ENCODE measurements around the gene CATSPER3.

The CATSPER3 gene

DNA sequence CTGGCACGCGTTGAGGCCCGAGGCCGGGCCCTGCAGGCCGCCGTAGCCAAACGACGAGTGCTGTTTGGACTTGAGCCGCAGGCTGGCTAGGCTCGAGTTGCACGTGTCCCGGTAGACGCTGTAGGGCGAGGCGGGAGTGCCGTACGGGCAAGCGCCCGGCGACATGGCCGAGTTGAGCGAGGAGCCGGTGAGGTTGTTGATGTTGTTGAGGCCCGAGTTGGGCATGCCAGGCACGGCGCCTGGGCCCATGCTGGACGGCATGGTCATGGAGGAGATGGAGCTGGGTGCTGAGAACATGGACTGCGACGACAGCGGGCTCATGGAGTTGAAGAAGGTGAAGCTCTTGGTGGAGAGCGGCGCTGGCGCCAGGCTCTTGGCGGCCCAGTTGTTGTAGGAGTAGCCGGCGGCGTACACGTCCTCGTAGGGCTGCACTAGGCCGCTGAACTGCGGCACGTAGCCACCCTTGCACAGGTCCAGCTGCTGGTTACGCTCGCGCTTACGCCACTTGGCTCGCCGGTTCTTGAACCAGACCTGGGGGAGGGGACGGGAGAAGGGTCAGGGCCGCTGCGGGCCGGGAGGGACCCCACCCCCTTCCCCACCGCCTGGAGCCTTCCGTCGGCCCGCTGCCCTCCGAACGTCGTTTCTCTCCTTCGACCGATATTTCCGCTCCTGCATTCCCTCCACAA, 61.2 kb downstream of the CATSPER3 start:
- no peaks in the 10 kb centered on the region for H3K9me3 Mint-ChIP-seq
- H3K27me3 Mint-ChIP-seq = peaks cover 75% of the 10 kb centered on the region
- H3K27ac Mint-ChIP-seq = peak overlapping the region; percentile 74
- peak overlapping the region; percentile 6 for H3K4me3 Mint-ChIP-seq
- H3K36me3 Mint-ChIP-seq (ENCODE audit: low read depth) = peaks cover 6% of the 10 kb centered on the region
- H3K4me1 Mint-ChIP-seq (ENCODE audit: low read depth) = peaks cover 32% of the 10 kb centered on the region

GRCh38 chr5:135029477-135030122, 61.9 kb downstream of the CATSPER3 start:
- Mint-ChIP-seq H3K4me1 (ENCODE audit: low read depth) (peaks cover 35% of the 10 kb centered on the region), H3K4me3 (peak overlapping the region; percentile 6), H3K36me3 (ENCODE audit: low read depth) (peaks cover 6% of the 10 kb centered on the region), H3K27ac (peak overlapping the region; percentile 74), H3K9me3 (no peaks in the 10 kb centered on the region), H3K27me3 (peaks cover 79% of the 10 kb centered on the region)

DNA sequence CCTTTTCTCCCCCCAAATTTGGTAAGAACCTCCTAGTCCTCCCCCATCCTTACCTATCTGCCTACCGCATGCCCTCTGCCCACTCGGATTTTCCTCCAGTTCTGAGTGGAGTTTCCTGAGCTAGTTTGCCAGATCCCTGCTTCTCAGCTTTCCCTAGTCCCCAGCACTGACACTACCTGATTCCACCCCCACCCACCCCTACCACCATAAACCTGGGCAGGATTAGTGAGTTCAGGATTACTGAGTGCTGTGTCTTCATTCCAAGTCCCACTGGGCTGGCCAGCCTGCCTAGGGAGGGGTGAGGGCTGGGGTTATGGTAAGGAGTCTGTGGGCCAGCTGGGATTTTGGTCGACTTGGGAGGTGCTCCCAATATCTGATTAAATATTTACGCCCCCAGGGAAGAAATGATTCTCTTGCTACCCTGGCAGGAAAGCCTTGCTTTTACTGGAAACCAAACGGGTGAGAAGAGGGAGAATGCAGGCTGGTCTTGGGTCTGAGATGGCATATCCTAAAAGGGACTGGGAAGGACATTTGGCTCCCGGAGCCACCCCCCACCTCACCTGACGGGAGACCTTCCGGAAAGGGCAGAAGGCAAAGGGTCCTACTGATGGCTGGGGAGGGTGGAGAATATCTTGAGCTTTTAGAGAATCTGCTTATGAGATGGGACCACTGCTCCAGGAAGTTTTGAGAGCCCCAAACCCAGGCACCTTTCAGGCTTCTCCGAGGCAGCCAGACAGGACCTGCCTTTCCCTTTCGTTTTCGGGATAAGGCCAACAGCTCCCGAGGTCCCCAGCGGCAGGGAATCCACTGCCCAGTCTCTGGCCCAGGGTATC, 62.6 kb downstream of the CATSPER3 start:
- H3K4me3 Mint-ChIP-seq = peak overlapping the region; percentile 53
- no peak overlapping the region for H3K27ac Mint-ChIP-seq
- peaks cover 35% of the 10 kb centered on the region for H3K4me1 Mint-ChIP-seq (ENCODE audit: low read depth)
- peaks cover 83% of the 10 kb centered on the region for H3K27me3 Mint-ChIP-seq
- H3K9me3 Mint-ChIP-seq = no peaks in the 10 kb centered on the region
- H3K36me3 Mint-ChIP-seq (ENCODE audit: low read depth) = peaks cover 6% of the 10 kb centered on the region

- H3K4me3 Mint-ChIP-seq = peak overlapping the region; percentile 53
- H3K4me1 Mint-ChIP-seq (ENCODE audit: low read depth) = peaks cover 35% of the 10 kb centered on the region
Measured at GRCh38 chr5:135030956-135031812, 63.5 kb downstream of the CATSPER3 start.

GRCh38 chr5:135031813-135032694, 64.3 kb downstream of the CATSPER3 start:
- H3K27ac Mint-ChIP-seq = no peak overlapping the region
- H3K27me3 Mint-ChIP-seq = peaks cover 82% of the 10 kb centered on the region
- peaks cover 35% of the 10 kb centered on the region for H3K4me1 Mint-ChIP-seq (ENCODE audit: low read depth)

More at GRCh38 chr5:135030956-135031812, 63.5 kb downstream of the CATSPER3 start:
- no peaks in the 10 kb centered on the region for H3K9me3 Mint-ChIP-seq
- no peak overlapping the region for H3K27ac Mint-ChIP-seq
- H3K27me3 Mint-ChIP-seq = peaks cover 81% of the 10 kb centered on the region
- H3K36me3 Mint-ChIP-seq (ENCODE audit: low read depth) = peaks cover 6% of the 10 kb centered on the region

DNA sequence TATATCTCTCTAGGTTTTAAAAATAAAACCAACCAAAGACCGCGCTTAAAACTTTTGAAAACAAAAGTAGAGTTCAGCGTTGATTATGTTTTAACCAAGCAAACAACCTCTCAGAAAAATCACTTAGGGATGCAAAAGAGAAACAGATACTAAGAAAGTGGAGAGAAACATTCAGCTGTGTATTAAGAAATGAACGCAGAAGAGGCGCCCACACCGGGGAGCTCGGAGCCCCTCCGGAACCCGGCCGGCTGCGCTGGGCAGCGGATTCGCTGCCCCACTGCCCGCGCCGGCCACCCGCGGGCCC, 64.9 kb downstream of the CATSPER3 start:
- peaks cover 35% of the 10 kb centered on the region for H3K4me1 Mint-ChIP-seq (ENCODE audit: low read depth)
- H3K27ac Mint-ChIP-seq = no peak overlapping the region
- peaks cover 6% of the 10 kb centered on the region for H3K36me3 Mint-ChIP-seq (ENCODE audit: low read depth)
- peak overlapping the region; percentile 75 for H3K4me3 Mint-ChIP-seq
- peaks cover 82% of the 10 kb centered on the region for H3K27me3 Mint-ChIP-seq
- H3K9me3 Mint-ChIP-seq = no peaks in the 10 kb centered on the region

More at GRCh38 chr5:135031813-135032694, 64.3 kb downstream of the CATSPER3 start:
- no peaks in the 10 kb centered on the region for H3K9me3 Mint-ChIP-seq
- H3K36me3 Mint-ChIP-seq (ENCODE audit: low read depth) = peaks cover 6% of the 10 kb centered on the region
- H3K4me3 Mint-ChIP-seq = peak overlapping the region; percentile 75

DNA sequence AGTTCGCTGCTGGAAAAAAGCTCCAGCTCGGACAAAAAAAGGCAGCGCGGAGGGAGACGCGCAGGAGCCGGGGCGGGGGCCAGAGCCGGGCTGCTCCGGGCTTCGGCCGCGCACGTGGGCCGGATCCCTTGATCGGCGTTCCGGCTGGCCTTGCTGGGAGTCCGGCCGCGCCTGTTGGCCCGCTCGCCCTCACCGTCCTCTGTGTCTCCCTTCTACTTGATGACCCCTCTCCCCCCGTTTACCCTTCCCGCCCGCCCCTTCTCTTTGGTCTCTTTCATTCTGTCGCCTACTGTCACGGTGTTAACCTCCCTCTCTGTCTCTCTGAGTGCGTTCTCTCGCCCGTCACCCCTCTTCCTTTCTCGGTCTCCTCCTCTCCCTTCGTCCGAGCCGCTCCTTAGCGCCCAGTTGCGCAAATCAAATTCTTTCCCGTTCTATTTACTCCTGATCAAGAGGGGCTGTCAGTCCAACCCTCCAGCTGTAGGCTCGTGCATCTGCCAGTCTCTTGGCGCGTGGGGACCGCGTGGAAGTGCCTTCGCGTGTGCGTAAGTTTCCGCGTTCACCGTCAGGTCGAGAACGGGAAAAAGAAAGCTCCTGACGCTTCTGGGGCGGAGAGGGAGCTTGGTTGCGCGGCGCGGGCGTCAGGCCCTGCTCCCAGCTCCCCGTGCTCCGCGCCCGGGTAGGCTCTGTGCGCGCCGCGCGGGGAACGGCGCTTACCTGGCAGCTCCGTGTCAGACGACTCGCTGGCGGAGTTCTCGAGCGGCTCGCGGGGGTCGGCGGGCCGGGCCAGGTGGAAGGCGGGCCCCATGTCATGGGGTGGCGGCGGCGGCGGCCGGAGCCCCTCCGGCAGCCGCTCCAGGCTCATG, 65.5 kb downstream of the CATSPER3 start:
- H3K9me3 Mint-ChIP-seq = no peaks in the 10 kb centered on the region
- H3K36me3 Mint-ChIP-seq (ENCODE audit: low read depth) = peaks cover 6% of the 10 kb centered on the region
- H3K27ac Mint-ChIP-seq = peak overlapping the region; percentile 26
- peaks cover 35% of the 10 kb centered on the region for H3K4me1 Mint-ChIP-seq (ENCODE audit: low read depth)
- H3K4me3 Mint-ChIP-seq = peak overlapping the region; percentile 81
- H3K27me3 Mint-ChIP-seq = peaks cover 85% of the 10 kb centered on the region

- Mint-ChIP-seq H3K4me1 (ENCODE audit: low read depth) (peaks cover 38% of the 10 kb centered on the region), H3K4me3 (peak within 1 kb of the TSS; percentile 81), H3K36me3 (ENCODE audit: low read depth) (peaks cover 6% of the 10 kb centered on the region), H3K27ac (peak within 1 kb of the TSS; percentile 26), H3K9me3 (no peaks in the 10 kb centered on the region), H3K27me3 (peaks cover 86% of the 10 kb centered on the region)
Measured at GRCh38 chr5:135033901-135034235, 66.2 kb downstream of the CATSPER3 start, which contains the start of gene PITX1. PITX1 (minus strand) TSS chr5:135034228; CDS start chr5:135033881, 347 bp downstream.

DNA sequence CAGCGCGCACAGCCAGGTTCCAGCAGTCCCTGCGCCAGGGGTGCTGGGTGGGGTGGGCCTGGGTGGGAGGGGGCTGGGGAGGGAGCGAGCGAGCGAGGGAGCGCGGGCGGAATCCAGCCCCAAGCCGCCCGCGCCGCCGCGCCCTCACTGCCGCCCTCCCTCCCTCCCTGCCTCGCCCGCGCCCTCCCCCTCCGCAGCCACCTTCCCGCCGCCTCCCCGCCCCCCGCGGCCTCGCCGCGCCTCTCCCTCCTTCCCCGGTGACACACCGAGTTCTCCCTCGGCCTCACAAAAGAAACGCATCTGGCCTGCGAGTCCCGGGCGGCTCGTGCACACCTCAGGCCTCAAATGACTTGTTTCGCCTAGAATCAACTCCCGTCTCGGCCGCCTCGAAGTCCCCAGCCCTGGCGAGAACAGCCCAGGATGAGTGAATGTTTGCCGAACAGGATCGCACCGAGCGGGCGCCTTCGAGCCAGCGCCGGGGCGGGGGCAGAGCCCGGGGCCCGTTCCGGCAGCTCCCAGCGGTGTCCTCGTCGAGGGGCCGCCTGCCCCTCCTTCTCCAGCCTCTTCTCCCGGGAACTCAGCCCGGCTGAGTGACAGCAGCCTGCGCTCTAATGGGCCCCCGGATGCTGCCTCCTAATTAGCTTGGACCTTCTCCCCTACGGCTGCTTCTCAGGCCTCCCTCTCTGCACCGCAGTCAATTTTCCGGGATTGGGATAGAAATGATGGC, 66.7 kb downstream of the CATSPER3 start:
- no peaks in the 10 kb centered on the region for H3K9me3 Mint-ChIP-seq
- H3K4me1 Mint-ChIP-seq (ENCODE audit: low read depth) = peaks cover 35% of the 10 kb centered on the region
- peaks cover 4% of the 10 kb centered on the region for H3K36me3 Mint-ChIP-seq (ENCODE audit: low read depth)
- peak overlapping the region; percentile 77 for H3K4me3 Mint-ChIP-seq
- H3K27me3 Mint-ChIP-seq = peaks cover 82% of the 10 kb centered on the region
- H3K27ac Mint-ChIP-seq = no peak overlapping the region

- Mint-ChIP-seq H3K27me3 (peaks cover 76% of the 10 kb centered on the region), H3K9me3 (no peaks in the 10 kb centered on the region), H3K4me1 (ENCODE audit: low read depth) (peaks cover 33% of the 10 kb centered on the region), H3K4me3 (peak overlapping the region; percentile 77), H3K27ac (no peak overlapping the region), H3K36me3 (ENCODE audit: low read depth) (no peaks in the 10 kb centered on the region)
Measured at GRCh38 chr5:135034963-135035677, 67.4 kb downstream of the CATSPER3 start.

DNA sequence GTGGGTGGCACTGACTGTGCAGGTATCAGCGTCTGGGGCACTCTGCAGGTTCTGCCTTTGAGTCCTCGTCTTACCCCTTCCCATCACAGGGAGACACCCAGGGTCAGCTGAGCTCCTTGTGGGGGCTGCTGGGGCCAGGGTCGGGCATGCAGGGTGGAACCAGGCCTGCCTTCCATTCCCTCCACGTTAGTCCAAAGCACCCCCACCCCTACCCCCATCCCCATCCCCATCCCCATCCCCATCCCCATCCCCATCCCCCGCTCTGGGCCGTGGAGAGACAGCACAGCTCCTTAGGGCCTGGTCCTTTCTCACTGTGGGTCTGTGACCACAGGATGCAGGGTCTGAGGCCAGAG, 67.9 kb downstream of the CATSPER3 start:
- H3K36me3 Mint-ChIP-seq (ENCODE audit: low read depth) = no peaks in the 10 kb centered on the region
- no peak overlapping the region for H3K4me3 Mint-ChIP-seq
- H3K27me3 Mint-ChIP-seq = peaks cover 76% of the 10 kb centered on the region
- no peak overlapping the region for H3K27ac Mint-ChIP-seq
- no peaks in the 10 kb centered on the region for H3K9me3 Mint-ChIP-seq
- H3K4me1 Mint-ChIP-seq (ENCODE audit: low read depth) = peaks cover 36% of the 10 kb centered on the region

DNA sequence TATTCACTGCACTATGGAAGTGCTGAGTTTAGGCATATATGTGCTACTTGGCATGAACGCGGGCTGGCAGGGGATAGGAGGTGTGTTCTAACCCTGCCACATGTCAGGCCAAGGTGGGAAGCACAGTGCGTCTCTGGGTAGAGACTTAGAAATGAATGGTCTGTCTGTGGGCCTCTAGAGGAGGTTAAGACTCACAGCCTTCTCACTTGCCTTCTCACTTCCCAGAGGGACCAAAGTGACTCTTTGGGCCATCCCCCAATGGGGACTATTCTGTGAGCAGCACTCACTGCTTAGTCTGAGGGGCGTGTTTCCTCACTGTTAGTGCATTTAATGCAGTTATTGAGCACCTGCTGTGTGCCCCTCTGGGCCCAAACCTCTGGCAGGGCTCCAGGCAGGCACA, 68.7 kb downstream of the CATSPER3 start:
- Mint-ChIP-seq H3K27me3 (peaks cover 75% of the 10 kb centered on the region), H3K4me3 (no peak overlapping the region), H3K27ac (no peak overlapping the region), H3K36me3 (ENCODE audit: low read depth) (no peaks in the 10 kb centered on the region), H3K4me1 (ENCODE audit: low read depth) (peaks cover 30% of the 10 kb centered on the region), H3K9me3 (no peaks in the 10 kb centered on the region)
